ENCODE measurements around the gene PRKCZ. TPM values are rescaled to one million over a fixed set of nuclear protein-coding genes. Genes with fewer than 3 reads are reported as not detected.
A peak's percentile ranks its signal among the peaks of the same experiment; 100 is the strongest.

The PRKCZ gene
- total and polyA plus RNA-seq, 9 of the 15 experiments (the other 6 are each of a cell fraction or from before 2014, with no cell fraction given), result 0.07 to 3.1 (median 1.3) TPM

DNA sequence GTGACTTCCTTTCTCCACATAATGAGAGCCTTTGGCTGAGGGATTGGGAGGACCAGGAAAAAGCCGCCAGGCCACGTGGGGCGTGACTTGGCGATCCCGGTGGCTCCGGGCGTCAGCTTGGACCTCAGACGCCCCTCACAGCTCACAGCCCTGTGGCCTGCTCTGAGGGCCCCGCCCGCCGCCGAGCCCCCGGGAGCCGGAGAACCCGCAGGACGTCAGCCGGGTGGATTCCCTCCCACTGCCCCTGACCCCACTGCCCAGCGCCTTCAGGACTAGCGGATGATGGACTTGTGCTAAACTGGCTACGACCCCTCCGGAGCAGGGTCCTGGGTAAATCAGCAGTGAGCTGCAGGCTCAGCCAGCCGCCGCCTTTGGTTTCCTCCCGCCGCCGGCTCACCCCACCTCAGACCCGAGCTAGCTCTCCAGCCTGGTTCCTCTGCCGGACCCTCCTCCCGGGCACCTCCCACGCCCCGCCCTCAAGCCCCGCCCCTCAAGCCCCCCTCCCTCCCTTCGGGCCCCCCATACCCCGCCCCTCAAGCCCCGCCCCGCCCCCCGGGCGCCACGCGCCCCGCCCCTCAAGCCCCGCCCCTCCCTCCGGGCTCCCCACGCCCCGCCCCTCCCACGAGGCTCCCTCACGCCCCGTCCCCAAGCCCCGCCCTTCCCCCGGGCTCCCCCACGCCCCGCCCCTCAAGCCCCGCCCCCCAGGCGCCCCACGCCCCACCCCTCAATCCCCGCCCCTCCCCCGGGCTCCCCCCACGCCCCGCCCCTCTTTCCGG, 154.4 kb downstream of the PRKCZ start (continued):
- TF ChIP-seq RB1 (IDR thresholded peaks at IDR 0.05; ENCODE audit: low read depth) (no peak), ZNF311 (CRISPR knock-in tag; IDR thresholded peaks at IDR 0.05) (no peak), HDAC6 (IDR thresholded peaks at IDR 0.05; ENCODE audit: low read depth, low read length) (0 out of 2 replicates have a peak, but pooled peaks have one; percentile 32), DPF2 (IDR thresholded peaks at IDR 0.05) (0 out of 2 replicates have a peak, but pooled peaks have one; percentile 28), BRD9 (IDR thresholded peaks at IDR 0.05; ENCODE audit: low read depth, partially characterized antibody) (no peak), FOXP1 (CRISPR knock-in tag; IDR thresholded peaks at IDR 0.05) (no peak), KLF10 (CRISPR knock-in tag; IDR thresholded peaks at IDR 0.05) (no peak)
- TF ChIP-seq, protein P1, sequence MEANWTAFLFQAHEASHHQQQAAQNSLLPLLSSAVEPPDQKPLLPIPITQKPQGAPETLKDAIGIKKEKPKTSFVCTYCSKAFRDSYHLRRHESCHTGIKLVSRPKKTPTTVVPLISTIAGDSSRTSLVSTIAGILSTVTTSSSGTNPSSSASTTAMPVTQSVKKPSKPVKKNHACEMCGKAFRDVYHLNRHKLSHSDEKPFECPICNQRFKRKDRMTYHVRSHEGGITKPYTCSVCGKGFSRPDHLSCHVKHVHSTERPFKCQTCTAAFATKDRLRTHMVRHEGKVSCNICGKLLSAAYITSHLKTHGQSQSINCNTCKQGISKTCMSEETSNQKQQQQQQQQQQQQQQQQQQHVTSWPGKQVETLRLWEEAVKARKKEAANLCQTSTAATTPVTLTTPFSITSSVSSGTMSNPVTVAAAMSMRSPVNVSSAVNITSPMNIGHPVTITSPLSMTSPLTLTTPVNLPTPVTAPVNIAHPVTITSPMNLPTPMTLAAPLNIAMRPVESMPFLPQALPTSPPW (CRISPR knock-in tag; IDR thresholded peaks at IDR 0.05), result peak; percentile 100
